ENCODE measurements around the gene PPP2R5E.

PPP2R5E gene

DNA sequence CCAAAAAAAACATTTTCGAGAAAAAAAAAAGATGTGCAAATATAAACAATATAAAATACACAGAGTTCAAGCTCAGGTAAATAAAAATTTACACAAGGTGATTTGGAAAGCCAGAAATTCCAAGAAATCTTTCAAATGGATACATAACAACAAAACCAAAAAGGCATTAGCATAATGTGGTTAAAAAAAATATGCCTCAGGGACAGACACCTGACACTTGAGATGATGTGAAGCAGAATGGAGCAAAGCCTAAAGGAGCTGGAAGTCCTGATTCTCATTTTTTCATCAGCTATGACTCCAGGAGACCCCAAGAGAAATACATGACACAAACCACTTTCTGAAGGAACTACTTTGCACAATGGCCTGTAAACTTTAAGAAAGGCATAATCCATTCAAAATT is 98.6 kb downstream of the PPP2R5E start:
- Histone ChIP-seq H3K9me3 (ENCODE audit: low read length) (no peaks in the 10 kb centered on the region), H3K4me1 (ENCODE audit: insufficient read depth, low read length, severe bottlenecking) (no peaks in the 10 kb centered on the region), H3K9me2 (ENCODE audit: low read depth, low read length) (no peaks in the 10 kb centered on the region), H3K9ac (ENCODE audit: low read length) (no peak overlapping the region), H3K4me2 (ENCODE audit: low read length) (no peak overlapping the region), H2AFZ (ENCODE audit: low read length) (no peak overlapping the region), H4K20me1 (ENCODE audit: insufficient read depth, low read length) (no peaks in the 10 kb centered on the region), H3K36me3 (ENCODE audit: insufficient read depth, low read length) (peaks cover 23% of the 10 kb centered on the region), H3F3A (ENCODE audit: insufficient read depth, low read length) (no peaks in the 10 kb centered on the region), H3K27ac (ENCODE audit: low read depth, low read length, poor library complexity, severe bottlenecking) (no peak overlapping the region), H3K79me2 (ENCODE audit: insufficient read depth, low read length) (peaks cover 17% of the 10 kb centered on the region; the same call in 1 of the 2 replicates), H3K4me3 (ENCODE audit: low read depth, low read length, poor library complexity, severe bottlenecking) (no peak overlapping the region), H3K27me3 (ENCODE audit: insufficient read depth, low read length) (no peaks in the 10 kb centered on the region)
- TF ChIP-seq, protein P1, sequence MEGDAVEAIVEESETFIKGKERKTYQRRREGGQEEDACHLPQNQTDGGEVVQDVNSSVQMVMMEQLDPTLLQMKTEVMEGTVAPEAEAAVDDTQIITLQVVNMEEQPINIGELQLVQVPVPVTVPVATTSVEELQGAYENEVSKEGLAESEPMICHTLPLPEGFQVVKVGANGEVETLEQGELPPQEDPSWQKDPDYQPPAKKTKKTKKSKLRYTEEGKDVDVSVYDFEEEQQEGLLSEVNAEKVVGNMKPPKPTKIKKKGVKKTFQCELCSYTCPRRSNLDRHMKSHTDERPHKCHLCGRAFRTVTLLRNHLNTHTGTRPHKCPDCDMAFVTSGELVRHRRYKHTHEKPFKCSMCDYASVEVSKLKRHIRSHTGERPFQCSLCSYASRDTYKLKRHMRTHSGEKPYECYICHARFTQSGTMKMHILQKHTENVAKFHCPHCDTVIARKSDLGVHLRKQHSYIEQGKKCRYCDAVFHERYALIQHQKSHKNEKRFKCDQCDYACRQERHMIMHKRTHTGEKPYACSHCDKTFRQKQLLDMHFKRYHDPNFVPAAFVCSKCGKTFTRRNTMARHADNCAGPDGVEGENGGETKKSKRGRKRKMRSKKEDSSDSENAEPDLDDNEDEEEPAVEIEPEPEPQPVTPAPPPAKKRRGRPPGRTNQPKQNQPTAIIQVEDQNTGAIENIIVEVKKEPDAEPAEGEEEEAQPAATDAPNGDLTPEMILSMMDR (IDR thresholded peaks at IDR 0.05; ENCODE audit: low read length) = no peak
- no peak for TF ChIP-seq EZH2 (IDR thresholded peaks at IDR 0.05; ENCODE audit: borderline replicate concordance, low read length)

DNA sequence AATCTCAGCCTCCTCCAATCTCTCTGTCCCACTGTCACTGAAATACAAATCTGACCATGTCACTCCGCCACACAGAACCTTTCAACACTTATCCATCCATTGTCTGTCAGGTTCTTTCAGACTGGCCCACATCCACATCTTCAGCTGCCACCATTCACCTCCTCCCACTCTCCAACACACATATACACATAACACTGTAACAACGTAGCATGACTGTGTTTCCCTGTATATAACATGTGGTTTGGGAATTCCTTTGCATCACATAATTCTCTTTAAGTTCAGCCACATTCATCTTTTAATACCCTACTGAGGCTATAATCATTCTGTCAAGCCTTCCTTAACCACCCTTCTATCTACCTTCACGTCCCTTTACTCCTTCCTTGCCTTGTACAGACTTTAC is 99.2 kb downstream of the PPP2R5E start:
- no peak overlapping the region for H3K4me2 ChIP-seq (ENCODE audit: low read length)
- H3K36me3 ChIP-seq (ENCODE audit: insufficient read depth, low read length) = peaks cover 17% of the 10 kb centered on the region
- H3K9me2 ChIP-seq (ENCODE audit: low read depth, low read length) = no peaks in the 10 kb centered on the region
- H3F3A ChIP-seq (ENCODE audit: insufficient read depth, low read length) = no peaks in the 10 kb centered on the region
- H3K9ac ChIP-seq (ENCODE audit: low read length) = no peak overlapping the region
- H3K27ac ChIP-seq (ENCODE audit: low read depth, low read length, poor library complexity, severe bottlenecking) = no peak overlapping the region
- no peak overlapping the region for H3K4me3 ChIP-seq (ENCODE audit: low read depth, low read length, poor library complexity, severe bottlenecking)
- H3K79me2 ChIP-seq (ENCODE audit: insufficient read depth, low read length) = peaks cover 19% of the 10 kb centered on the region
- H4K20me1 ChIP-seq (ENCODE audit: insufficient read depth, low read length) = no peaks in the 10 kb centered on the region
- H2AFZ ChIP-seq (ENCODE audit: low read length) = no peak overlapping the region
- H3K4me1 ChIP-seq (ENCODE audit: insufficient read depth, low read length, severe bottlenecking) = peaks cover 2% of the 10 kb centered on the region
- H3K9me3 ChIP-seq (ENCODE audit: low read length) = no peaks in the 10 kb centered on the region
- TF ChIP-seq, protein P1 (IDR thresholded peaks at IDR 0.05; ENCODE audit: low read length) = no peak
- TF ChIP-seq EZH2 (IDR thresholded peaks at IDR 0.05; ENCODE audit: borderline replicate concordance, low read length) = no peak
- no peaks in the 10 kb centered on the region for H3K27me3 ChIP-seq (ENCODE audit: insufficient read depth, low read length)

DNA sequence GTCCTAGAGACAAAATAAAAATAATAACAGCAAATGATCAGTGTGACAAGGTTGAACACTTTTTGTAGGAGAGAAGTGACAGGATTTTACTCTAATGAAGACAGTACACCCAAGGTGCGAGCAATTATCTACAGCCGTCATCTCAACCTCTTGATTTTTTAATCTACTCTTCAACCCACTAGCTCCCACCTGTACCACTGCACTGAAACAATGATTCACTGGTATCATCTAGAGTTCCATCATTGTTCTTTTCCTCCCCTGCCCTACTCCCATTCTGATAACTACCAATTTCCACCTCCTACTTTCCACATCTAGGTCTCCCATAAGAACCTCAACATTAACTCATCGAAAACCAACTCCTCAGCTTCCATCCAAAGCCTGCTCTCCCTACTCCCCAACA is 99.8 kb downstream of the PPP2R5E start:
- Histone ChIP-seq H3K9me3 (ENCODE audit: low read length) (no peaks in the 10 kb centered on the region), H3K4me2 (ENCODE audit: low read length) (no peak overlapping the region), H2AFZ (ENCODE audit: low read length) (no peak overlapping the region), H3K27ac (ENCODE audit: low read depth, low read length, poor library complexity, severe bottlenecking) (no peak overlapping the region), H4K20me1 (ENCODE audit: insufficient read depth, low read length) (no peaks in the 10 kb centered on the region), H3K36me3 (ENCODE audit: insufficient read depth, low read length) (peaks cover 13% of the 10 kb centered on the region), H3K4me1 (ENCODE audit: insufficient read depth, low read length, severe bottlenecking) (peaks cover 8% of the 10 kb centered on the region), H3K79me2 (ENCODE audit: insufficient read depth, low read length) (peaks cover 26% of the 10 kb centered on the region), H3K9ac (ENCODE audit: low read length) (no peak overlapping the region), H3F3A (ENCODE audit: insufficient read depth, low read length) (no peaks in the 10 kb centered on the region), H3K9me2 (ENCODE audit: low read depth, low read length) (no peaks in the 10 kb centered on the region), H3K27me3 (ENCODE audit: insufficient read depth, low read length) (no peaks in the 10 kb centered on the region), H3K4me3 (ENCODE audit: low read depth, low read length, poor library complexity, severe bottlenecking) (no peak overlapping the region)
- no peak for TF ChIP-seq EZH2 (IDR thresholded peaks at IDR 0.05; ENCODE audit: borderline replicate concordance, low read length)
- TF ChIP-seq, protein P1 (IDR thresholded peaks at IDR 0.05; ENCODE audit: low read length) = no peak

Measured in OCI-LY1 (cell line).